HG02798 (cell line): Measurements from ENCODE around the gene INS.
"Not testable (repeated sequence)": the region's sequence is repeated elsewhere in the genome, so short reads cannot be mapped to it uniquely, and the experiment has no call there.

Source experiments
- ATAC-seq: cut with Tn5 transposase; IDR thresholded peaks from one replicate; pipeline ENCODE4 v1.9.1; 2021; ENCODE audit warnings: mild to moderate bottlenecking; ENCODE audit not compliant: unreplicated experiment, poor library complexity

INS gene

GRCh38 chr11:2136209-2136951, 24.6 kb downstream of the INS start:
- no peak for ATAC-seq

- ATAC-seq: no peak
Observed at GRCh38 chr11:2135648-2136201, 25.3 kb downstream of the INS start.

GRCh38 chr11:2135018-2135569, 25.9 kb downstream of the INS start:
- no peak for ATAC-seq

GRCh38 chr11:2134022-2135010, 26.7 kb downstream of the INS start:
- ATAC-seq: no peak

DNA sequence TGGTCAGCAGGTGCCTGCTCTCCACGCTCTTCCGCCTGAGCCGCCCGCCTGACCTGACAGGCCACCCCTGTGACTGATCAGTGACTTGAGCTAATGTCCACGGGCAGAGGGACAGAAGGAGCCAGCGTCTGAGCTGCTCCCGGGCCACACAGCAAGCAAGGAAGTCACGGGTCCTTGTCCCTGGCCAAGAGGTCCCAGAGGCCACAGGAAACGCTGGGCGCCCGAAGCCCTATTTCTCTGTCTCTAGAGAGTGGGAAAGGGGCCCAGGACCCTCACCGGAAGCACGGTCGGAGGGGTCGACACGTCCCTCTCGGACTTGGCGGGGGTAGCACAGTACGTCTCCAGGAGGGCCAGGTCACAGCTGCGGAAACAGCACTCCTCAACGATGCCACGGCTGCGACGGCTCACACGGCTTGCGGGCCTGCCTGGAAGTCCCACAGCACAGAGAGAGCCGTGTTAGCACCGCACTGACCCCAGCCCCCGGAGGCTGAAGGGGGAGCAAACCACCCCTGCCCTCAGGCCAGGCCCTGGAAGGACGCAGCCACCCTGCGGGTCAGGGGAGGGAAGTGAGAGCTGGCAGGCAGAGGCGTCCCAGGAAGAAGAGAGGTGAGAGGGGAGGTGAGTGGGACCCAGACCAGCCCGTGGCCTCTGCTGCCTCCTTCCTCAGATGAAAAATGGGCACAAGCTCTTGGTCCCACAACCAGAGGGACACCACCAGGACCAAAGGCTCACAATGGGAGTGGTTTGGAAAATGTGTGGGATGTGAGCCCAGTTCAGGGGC, 27.6 kb downstream of the INS start:
- ATAC-seq: no peak

- ATAC-seq: no peak
Observed at GRCh38 chr11:2132874-2133240, 28.2 kb downstream of the INS start.

- ATAC-seq: no peak
Observed at GRCh38 chr11:2132246-2132645, 28.8 kb downstream of the INS start.

DNA sequence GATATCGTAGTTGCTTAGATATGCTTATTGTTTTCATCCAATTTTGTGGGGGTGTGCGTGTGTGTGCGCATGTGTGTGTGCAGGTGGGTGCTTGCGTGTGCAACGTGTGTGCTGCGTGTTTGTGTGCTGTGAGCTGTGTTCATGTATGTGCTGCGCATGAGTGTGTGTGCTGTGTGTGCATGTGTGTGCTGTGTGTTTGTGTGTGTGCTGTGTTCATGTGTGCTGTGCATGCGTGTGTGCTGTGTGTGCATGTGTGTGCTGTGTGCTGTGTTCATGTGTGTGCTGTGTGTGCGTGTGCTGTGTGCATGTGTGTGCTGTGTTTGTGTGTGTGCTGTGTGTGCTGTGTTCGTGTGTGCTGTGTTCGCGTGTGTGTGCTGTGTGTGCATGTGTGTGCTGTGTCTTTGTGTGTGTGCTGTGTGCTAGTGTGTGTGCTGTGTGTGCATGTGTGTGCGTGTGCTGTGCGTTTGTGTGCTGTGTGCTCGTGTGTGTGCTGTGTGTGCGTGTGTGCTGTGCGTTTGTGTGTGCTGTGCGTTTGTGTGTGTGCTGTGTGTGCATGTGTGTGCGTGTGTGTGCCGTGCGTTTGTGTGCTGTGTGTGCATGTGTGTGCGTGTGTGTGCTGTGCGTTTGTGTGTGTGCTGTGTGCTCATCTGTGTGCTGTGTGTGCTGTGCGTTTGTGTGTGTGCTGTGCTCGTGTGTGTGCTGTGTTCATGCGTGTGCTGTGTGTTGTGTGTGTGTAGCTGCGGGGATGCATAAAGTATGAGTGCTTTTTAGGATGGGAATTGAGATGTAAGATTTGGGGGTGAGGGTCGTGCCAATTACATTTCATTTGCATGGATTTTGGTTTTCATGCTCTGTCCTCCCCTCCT, 29.4 kb downstream of the INS start:
- no peak for ATAC-seq

DNA sequence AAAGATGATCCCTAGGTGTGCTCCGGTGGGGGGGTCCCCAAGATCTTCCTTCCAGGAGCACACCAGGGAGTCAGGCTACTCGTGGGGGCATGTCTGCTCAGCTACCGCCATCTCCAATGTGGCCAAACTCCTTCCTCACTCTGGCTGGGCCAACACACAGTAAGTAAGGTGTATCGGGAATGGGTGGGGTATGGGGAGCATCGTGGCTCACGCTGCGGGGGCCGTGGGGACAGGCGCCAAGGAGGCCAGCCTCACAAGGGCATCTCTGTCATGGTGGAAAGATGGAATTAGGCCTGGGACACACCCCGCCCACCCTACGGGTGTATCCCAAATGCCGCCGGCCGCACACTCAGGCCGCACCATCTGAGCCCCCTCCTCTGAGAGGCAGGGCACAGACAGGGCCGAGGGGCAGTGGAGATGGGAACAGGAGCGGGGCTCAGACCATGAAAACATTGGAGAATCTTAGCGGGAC, 30.1 kb downstream of the INS start:
- no peak for ATAC-seq

DNA sequence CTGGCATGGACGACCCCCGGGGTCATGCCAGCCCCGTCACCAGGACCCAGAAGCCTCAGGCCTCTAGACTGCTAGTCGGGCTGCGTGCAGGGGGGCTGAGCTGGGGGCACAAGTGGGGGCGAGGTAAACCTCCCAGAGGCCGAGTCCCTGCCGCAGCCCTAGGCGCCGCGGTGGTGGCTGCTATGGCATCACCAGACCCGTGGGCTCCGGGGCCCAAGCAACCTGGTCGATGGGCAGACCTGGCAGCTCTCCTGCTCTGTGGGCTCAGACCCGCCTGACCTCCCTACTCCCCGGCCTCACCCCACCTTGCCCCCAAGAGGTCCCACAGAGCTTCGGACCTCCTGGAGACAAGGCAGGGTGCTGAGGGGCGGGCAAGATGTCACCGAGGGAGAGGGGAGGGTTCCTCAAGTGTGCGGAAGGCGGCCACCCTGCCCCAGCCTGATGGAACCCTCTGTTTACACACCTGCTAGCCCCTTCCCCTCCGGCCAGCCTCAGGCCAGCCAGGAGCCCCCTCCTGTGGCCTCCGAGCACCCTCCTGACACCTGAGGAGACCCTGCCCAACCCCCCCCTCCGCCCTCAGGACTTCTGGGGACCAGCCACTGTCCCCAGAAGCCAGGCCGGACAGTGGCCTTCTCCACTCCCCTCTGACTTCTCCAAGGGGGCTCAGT, 31.2 kb downstream of the INS start:
- no peak for ATAC-seq

DNA sequence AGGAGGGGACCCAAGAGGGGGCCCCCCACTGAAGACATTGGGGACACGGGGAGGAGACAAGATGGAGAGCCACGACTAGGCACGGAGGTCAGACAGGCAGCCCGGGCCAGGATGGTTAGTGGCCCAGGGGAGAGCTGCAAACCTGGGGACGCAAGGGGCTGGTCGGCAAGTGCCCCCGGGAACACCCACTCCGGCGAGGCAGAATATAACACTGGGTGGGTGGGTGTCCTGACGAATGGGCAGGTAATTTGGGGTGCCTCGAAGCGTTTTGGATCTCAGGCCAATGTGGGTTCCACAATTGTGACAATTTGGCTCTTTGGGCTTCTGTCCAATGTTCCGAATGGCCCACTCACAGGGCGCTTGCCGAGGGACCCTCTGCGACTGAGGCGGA, 31.7 kb downstream of the INS start:
- ATAC-seq: no peak

DNA sequence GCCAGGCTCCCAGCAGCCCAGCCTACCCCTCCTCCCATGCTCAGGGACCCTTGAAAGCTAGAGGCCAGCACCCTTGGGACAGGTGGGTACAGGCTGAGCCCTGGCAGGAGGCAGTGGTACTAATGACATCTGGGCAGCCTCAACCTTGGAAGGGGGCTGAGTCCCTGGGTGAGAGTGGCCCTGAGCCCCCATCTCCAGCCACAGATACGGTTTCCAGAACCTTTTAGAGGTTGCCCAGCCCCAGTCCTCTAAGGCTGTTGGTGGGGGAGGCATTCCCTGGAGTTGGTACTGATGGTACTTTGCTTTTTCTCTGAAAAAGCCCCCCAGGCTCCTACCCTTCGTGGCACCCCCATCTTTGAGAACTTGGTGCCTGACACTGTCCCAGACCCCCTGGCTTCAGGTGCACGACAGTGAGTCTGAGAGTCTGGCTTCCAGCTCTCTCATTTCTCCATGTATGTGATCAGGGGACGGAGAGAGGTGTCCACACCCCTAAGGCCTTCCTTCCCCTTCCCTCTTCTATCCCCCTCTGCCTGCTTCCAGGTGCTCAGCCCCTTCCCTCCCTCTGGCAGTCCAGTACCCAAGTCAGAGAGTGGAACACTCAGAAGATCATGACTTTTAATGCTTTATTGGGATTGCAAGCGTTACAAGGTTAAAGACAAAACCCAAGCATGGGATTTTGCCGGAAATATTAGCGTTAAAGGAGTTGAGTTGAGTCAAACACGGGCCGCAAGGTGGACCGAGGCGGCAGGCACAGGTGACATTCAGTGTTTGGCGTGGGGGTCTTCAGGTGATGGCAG, 32.3 kb downstream of the INS start:
- no peak for ATAC-seq

GRCh38 chr11:2128130-2128510, 32.9 kb downstream of the INS start:
- no peak for ATAC-seq

DNA sequence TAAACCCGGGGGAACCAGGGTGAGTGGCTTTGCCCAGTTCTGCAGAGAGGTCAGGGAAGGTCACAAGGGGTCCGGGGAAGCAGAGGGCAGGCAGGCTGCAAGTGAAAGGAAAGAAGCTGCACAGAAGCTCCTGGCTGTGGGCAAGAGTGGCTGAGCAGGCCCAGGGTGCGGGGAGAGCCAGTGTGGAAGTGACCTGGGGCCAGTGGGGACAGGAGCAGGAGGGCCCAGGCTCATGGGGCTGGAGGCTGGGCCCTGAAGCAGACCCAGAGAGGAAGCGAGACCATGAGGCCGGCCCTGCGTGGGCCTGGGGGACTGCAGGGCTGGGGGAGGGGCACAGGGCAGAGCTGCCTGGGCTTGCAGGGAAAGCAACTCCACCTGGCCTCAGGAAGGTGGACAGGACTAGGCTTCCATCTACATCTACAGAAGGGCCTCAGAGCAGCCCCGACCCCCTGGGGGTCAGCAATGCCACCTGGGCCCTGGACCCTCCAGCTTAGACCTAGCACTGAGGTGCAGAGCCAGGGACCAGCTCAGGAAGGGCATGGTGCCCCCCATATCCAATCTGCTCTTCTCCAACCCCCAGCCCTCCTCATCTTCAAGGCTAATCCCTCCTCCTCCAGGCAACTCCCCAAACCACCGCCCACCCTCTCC, 33.4 kb downstream of the INS start:
- no peak for ATAC-seq

DNA sequence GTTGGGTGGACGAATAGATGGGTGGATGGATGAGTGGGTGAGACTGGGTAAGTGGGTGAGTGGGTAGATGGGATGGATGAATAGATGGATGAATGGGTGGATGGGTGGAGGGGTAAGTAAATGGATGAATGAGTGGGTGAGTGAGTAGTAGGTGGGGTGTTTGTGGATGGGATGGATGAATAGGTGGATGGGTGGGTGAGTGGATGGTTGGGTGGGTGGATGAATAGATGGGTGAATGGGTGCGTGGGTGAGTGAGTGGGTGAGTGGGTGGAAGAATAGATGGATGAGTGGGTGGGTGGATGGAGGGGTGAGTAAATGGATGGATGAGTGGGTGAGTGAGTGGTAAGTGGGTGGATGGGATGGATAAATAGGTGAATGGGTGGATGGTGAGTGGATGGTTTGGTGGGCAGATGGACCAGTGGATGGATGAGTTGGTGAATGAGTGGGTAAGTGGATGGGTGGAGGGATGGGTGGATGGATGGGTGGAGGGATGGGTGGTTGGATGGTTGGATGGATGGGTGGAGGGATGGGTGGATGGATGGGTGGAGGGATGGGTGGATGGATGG, 34.4 kb downstream of the INS start:
- ATAC-seq: no peak

DNA sequence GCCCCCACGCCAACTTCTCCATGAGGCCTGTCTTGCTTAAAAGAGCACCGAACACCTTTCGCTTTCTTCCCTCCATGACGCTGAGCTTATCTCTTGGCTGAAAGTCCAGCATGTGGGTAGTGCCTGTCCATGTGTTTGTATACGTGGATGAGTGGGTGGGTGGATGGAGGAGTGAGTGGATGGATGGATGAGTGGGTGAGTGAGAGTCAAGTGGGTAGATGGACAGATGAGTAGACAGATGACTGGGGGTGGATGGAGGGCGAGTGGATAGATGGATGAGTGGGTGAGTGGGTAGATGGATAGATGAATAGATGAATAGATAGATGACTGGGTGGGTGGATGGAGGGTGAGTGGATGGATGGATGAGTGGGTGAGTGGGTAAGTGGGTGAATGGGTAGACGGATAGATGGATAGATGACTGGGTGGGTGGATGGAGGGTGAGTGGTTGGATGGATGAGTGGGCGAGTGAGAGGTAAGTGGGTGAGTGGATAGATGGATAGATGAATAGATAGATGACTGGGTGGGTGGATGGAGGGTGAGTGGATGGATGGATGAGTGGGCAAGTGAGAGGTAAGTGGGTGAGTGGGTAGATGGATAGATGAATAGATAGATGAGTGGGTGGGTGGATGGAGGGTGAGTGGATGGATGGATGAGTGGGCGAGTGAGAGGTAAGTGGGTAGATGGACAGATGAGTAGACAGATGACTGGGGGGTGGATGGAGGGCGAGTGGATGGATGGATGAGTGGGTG, 36.1 kb downstream of the INS start:
- not testable (repeated sequence) for ATAC-seq
